DOHH2 (cell line): ENCODE measurements around the gene OR7G1.

Experiments used
- H3F3A ChIP-seq: fragments of 200-600 bp; sonication (generic), shearing (Covaris generic); 2 replicates; pipeline ENCODE4 v1.6.0; 2016; ENCODE audit warnings: antibody characterized with exemption, mild to moderate bottlenecking; ENCODE audit not compliant: control insufficient read depth, insufficient read depth
- H3K27ac ChIP-seq: fragments of 200-600 bp; sonication (generic); 2 replicates; pipeline ENCODE4 v1.5.1; 2014; ENCODE audit warnings: low read depth, mild to moderate bottlenecking, low read length, moderate library complexity
- H3K27me3 ChIP-seq: fragments of 200-600 bp; sonication (generic); 2 replicates; pipeline ENCODE4 v1.6.1; 2014; ENCODE audit warnings: mild to moderate bottlenecking, low read length, mixed read lengths; ENCODE audit not compliant: control insufficient read depth
- H3K36me3 ChIP-seq: fragments of 200-600 bp; sonication (generic); 2 replicates; pipeline ENCODE4 v1.6.1; 2014; ENCODE audit warnings: mild to moderate bottlenecking, low read length, moderate library complexity, mixed read lengths; ENCODE audit not compliant: control insufficient read depth
- H3K4me1 ChIP-seq: fragments of 200-600 bp; sonication (generic); 2 replicates; pipeline ENCODE4 v1.6.1; 2014; ENCODE audit warnings: mild to moderate bottlenecking, low read length, mixed read lengths; ENCODE audit not compliant: control insufficient read depth
- H3K4me2 ChIP-seq: fragments of 200-600 bp; sonication (generic); 2 replicates; pipeline ENCODE4 v1.6.0; 2014; ENCODE audit warnings: mild to moderate bottlenecking, low read length, moderate library complexity
- H3K4me3 ChIP-seq: fragments of 200-600 bp; sonication (generic); 2 replicates; pipeline ENCODE4 v1.5.1; 2014; ENCODE audit warnings: mild to moderate bottlenecking, low read length, mixed read lengths
- H3K79me2 ChIP-seq: fragments of 200-600 bp; sonication (generic); 2 replicates; pipeline ENCODE4 v1.6.1; 2014; ENCODE audit warnings: mild to moderate bottlenecking, low read length, mixed read lengths; ENCODE audit not compliant: control insufficient read depth
- H3K9me2 ChIP-seq: fragments of 200-600 bp; sonication (generic); replicated peaks from 2 replicates; pipeline ENCODE4 v1.6.1; 2014; ENCODE audit warnings: mild to moderate bottlenecking, low read length, mixed read lengths; ENCODE audit not compliant: control insufficient read depth
- H3K9me3 ChIP-seq: fragments of 200-600 bp; sonication (generic); 2 replicates; pipeline ENCODE4 v1.6.1; 2014; ENCODE audit warnings: antibody characterized with exemption, low read length, mixed read lengths; ENCODE audit not compliant: control insufficient read depth, insufficient read depth
- H4K20me1 ChIP-seq: fragments of 200-600 bp; sonication (generic); 2 replicates; pipeline ENCODE4 v1.6.0; 2014; ENCODE audit warnings: low read depth, mild to moderate bottlenecking, antibody characterized with exemption, low read length, moderate library complexity; ENCODE audit not compliant: control insufficient read depth, insufficient read depth
- EZH2phosphoT487 ChIP-seq: fragments of 200-600 bp; sonication (generic); IDR thresholded peaks from 2 replicates; pipeline ENCODE4 v1.6.1; 2017; ENCODE audit warnings: borderline replicate concordance, mild to moderate bottlenecking, antibody characterized with exemption, low read length, moderate library complexity, mixed read lengths
- TF ChIP-seq, protein P1 (sequence below): fragments of 200-600 bp; sonication (generic); IDR thresholded peaks from one replicate; pipeline ENCODE4 v1.5.1; 2014; ENCODE audit warnings: antibody characterized with exemption, mild to moderate bottlenecking, low read depth, low read length; ENCODE audit not compliant: poor library complexity, severe bottlenecking

Gene OR7G1

GRCh38 chr19:9159891-9160290 is 44.3 kb upstream of the OR7G1 start:
- H3K9me2 ChIP-seq: no peaks in the 10 kb centered on the region
- peaks cover 91% of the 10 kb centered on the region for H3K36me3 ChIP-seq
- H3K27ac ChIP-seq: no peak overlapping the region
- peaks cover 28% of the 10 kb centered on the region for H3K79me2 ChIP-seq
- H3K4me2 ChIP-seq: no peak overlapping the region
- H3F3A ChIP-seq: no peaks in the 10 kb centered on the region
- no peak for TF ChIP-seq EZH2phosphoT487
- TF ChIP-seq, protein P1, sequence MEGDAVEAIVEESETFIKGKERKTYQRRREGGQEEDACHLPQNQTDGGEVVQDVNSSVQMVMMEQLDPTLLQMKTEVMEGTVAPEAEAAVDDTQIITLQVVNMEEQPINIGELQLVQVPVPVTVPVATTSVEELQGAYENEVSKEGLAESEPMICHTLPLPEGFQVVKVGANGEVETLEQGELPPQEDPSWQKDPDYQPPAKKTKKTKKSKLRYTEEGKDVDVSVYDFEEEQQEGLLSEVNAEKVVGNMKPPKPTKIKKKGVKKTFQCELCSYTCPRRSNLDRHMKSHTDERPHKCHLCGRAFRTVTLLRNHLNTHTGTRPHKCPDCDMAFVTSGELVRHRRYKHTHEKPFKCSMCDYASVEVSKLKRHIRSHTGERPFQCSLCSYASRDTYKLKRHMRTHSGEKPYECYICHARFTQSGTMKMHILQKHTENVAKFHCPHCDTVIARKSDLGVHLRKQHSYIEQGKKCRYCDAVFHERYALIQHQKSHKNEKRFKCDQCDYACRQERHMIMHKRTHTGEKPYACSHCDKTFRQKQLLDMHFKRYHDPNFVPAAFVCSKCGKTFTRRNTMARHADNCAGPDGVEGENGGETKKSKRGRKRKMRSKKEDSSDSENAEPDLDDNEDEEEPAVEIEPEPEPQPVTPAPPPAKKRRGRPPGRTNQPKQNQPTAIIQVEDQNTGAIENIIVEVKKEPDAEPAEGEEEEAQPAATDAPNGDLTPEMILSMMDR: no peak
- peaks cover 6% of the 10 kb centered on the region for H4K20me1 ChIP-seq
- no peak overlapping the region for H3K4me3 ChIP-seq
- H3K9me3 ChIP-seq: no peaks in the 10 kb centered on the region
- no peaks in the 10 kb centered on the region for H3K27me3 ChIP-seq
- peaks cover 13% of the 10 kb centered on the region for H3K4me1 ChIP-seq

- H3K79me2 ChIP-seq: peaks cover 64% of the 10 kb centered on the region
- no peaks in the 10 kb centered on the region for H3K9me2 ChIP-seq
- peaks cover 8% of the 10 kb centered on the region; the same call in 1 of the 2 replicates for H3K9me3 ChIP-seq
- peaks cover 13% of the 10 kb centered on the region for H3K4me1 ChIP-seq
- H4K20me1 ChIP-seq: peaks cover 10% of the 10 kb centered on the region; the same call in 1 of the 2 replicates
- H3K4me3 ChIP-seq: no peak overlapping the region
- no peaks in the 10 kb centered on the region for H3F3A ChIP-seq
- H3K27me3 ChIP-seq: no peaks in the 10 kb centered on the region
- no peak overlapping the region for H3K4me2 ChIP-seq
- H3K36me3 ChIP-seq: peaks cover 94% of the 10 kb centered on the region
- no peak overlapping the region for H3K27ac ChIP-seq
- no peak for TF ChIP-seq EZH2phosphoT487
These were observed 40.7 kb upstream of the OR7G1 start for GRCh38 chr19:9156304-9156703.

DNA sequence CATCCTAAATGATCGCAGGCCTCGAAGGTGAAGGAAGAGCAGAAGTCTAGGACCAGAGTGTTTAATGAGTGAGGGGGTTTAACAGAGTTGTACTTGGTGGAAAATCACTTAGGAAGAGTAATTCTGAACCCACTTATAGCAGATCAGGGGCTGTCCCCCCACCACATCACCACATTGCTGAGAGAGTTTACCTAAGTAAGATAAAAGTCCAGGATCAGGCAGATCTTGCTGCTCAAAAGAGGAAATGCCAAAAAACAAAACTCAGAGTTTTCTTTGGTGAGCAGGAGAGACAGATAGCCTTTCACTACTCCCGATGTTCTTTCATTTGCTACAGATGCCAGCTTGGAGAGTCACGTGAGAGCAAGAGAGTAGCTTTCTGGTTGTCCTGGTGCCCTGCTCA is 40.0 kb upstream of the OR7G1 start:
- Histone ChIP-seq H4K20me1 (peaks cover 10% of the 10 kb centered on the region; the same call in 1 of the 2 replicates), H3F3A (no peaks in the 10 kb centered on the region), H3K79me2 (peaks cover 71% of the 10 kb centered on the region), H3K9me3 (peaks cover 9% of the 10 kb centered on the region; the same call in 1 of the 2 replicates), H3K4me1 (peaks cover 13% of the 10 kb centered on the region), H3K4me2 (no peak overlapping the region), H3K9me2 (no peaks in the 10 kb centered on the region), H3K4me3 (no peak overlapping the region), H3K27ac (no peak overlapping the region), H3K36me3 (peaks cover 93% of the 10 kb centered on the region), H3K27me3 (no peaks in the 10 kb centered on the region)
- TF ChIP-seq EZH2phosphoT487: no peak
- TF ChIP-seq, protein P1: no peak

DNA sequence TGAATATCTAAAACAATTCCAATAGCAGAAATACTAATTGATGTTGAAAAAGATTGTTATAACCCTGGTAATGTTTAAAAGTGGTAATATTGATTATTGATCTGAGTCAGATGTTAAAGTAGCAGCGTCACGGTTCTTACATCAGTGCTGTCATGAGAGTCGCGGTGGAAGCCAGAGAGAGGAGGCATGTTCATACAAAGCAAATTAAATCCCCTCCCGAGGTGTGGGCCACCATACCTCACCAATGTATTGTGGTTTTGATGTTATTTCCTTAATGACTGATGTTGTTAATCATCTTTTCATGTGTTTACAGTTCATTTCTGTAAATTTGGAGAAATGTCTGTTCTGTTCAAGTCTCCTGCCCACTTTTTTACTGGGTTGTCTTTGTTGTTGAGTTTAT is 35.8 kb upstream of the OR7G1 start:
- Histone ChIP-seq H3K4me2 (no peak overlapping the region), H3K9me3 (peaks cover 35% of the 10 kb centered on the region; the same call in 1 of the 2 replicates), H3K9me2 (no peaks in the 10 kb centered on the region), H3F3A (no peaks in the 10 kb centered on the region), H3K27me3 (no peaks in the 10 kb centered on the region), H4K20me1 (peaks cover 10% of the 10 kb centered on the region; the same call in 1 of the 2 replicates), H3K4me1 (peaks cover 11% of the 10 kb centered on the region), H3K4me3 (no peak overlapping the region), H3K79me2 (peaks cover 100% of the 10 kb centered on the region), H3K36me3 (peaks cover 93% of the 10 kb centered on the region), H3K27ac (no peak overlapping the region)
- TF ChIP-seq, protein P1: no peak
- no peak for TF ChIP-seq EZH2phosphoT487
